Vagina (tissue), 2 donors: ENCODE measurements around the gene SECTM1.

Experiments used
- POLR2A ChIP-seq, 2 donors: fragments of 450-650 bp; IDR thresholded peaks; one replicate each; pipeline ENCODE4 v1.6.1; 2017; ENCODE audit warnings: antibody characterized with exemption in 2 of 2, mild to moderate bottlenecking in 2 of 2, moderate library complexity in 2 of 2
- POLR2AphosphoS5 ChIP-seq, 2 donors: sonication (generic); formaldehyde crosslinking; IDR thresholded peaks; one replicate each; pipeline ENCODE4 v1.9.0; 2017; ENCODE audit warnings: antibody characterized with exemption in 2 of 2, mild to moderate bottlenecking in 2 of 2, low read depth in 1 of 2; ENCODE audit not compliant: insufficient read depth in 1 of 2
- TF ChIP-seq, protein P1 (sequence below), 3 experiments: fragments of 450-650 bp in 2 of 3; fragments of 200-600 bp in 1 of 3; sonication (generic) in 1 of 3; IDR thresholded peaks; one replicate each; pipeline ENCODE4 v1.5.1; 2017 to 2019; ENCODE audit warnings: antibody characterized with exemption in 3 of 3, mild to moderate bottlenecking in 2 of 3, moderate library complexity in 2 of 3

- TF ChIP-seq POLR2A (IDR thresholded peaks at IDR 0.05) (no peak), POLR2AphosphoS5 (IDR thresholded peaks at IDR 0.05; ENCODE audit: insufficient read depth in 1 of 2, low read depth in 1 of 2) (no peak)
- TF ChIP-seq, protein P1, sequence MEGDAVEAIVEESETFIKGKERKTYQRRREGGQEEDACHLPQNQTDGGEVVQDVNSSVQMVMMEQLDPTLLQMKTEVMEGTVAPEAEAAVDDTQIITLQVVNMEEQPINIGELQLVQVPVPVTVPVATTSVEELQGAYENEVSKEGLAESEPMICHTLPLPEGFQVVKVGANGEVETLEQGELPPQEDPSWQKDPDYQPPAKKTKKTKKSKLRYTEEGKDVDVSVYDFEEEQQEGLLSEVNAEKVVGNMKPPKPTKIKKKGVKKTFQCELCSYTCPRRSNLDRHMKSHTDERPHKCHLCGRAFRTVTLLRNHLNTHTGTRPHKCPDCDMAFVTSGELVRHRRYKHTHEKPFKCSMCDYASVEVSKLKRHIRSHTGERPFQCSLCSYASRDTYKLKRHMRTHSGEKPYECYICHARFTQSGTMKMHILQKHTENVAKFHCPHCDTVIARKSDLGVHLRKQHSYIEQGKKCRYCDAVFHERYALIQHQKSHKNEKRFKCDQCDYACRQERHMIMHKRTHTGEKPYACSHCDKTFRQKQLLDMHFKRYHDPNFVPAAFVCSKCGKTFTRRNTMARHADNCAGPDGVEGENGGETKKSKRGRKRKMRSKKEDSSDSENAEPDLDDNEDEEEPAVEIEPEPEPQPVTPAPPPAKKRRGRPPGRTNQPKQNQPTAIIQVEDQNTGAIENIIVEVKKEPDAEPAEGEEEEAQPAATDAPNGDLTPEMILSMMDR (IDR thresholded peaks at IDR 0.05): no peak
Observed at GRCh38 chr17:82356845-82357355, 23.3 kb upstream of the SECTM1 start.
